ENCODE measurements around the gene REV3L. TPM values are rescaled to one million over a fixed set of nuclear protein-coding genes. Genes with fewer than 3 reads are reported as not detected.

REV3L gene
- total RNA-seq, 1 donor from 2014 or later, result 37.5 TPM

DNA sequence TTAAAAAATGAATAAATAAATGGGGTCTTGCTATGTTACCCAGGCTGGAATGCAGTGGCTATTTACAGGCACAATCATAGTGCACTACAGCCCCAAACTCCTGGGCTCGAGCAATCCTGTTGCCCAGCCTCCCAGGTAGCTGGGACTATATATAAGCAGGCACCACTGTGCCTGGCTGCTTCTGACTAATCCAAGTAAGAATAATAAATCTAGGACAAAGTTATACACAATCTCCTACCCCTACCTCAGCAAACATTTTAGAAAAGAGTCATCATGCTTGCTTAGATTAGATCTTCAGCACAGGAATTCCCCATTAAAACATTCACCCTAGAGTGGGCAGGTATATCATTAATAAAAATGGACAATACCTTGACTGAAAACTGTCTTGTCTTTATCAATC is 124.6 kb downstream of the REV3L start:
- ATAC-seq, result no peak
- H3K9me3 ChIP-seq, result no peaks in the 10 kb centered on the region
- H3K4me3 ChIP-seq, result no peak overlapping the region
- no peaks in the 10 kb centered on the region for H3K27me3 ChIP-seq
- TF ChIP-seq, protein P1, sequence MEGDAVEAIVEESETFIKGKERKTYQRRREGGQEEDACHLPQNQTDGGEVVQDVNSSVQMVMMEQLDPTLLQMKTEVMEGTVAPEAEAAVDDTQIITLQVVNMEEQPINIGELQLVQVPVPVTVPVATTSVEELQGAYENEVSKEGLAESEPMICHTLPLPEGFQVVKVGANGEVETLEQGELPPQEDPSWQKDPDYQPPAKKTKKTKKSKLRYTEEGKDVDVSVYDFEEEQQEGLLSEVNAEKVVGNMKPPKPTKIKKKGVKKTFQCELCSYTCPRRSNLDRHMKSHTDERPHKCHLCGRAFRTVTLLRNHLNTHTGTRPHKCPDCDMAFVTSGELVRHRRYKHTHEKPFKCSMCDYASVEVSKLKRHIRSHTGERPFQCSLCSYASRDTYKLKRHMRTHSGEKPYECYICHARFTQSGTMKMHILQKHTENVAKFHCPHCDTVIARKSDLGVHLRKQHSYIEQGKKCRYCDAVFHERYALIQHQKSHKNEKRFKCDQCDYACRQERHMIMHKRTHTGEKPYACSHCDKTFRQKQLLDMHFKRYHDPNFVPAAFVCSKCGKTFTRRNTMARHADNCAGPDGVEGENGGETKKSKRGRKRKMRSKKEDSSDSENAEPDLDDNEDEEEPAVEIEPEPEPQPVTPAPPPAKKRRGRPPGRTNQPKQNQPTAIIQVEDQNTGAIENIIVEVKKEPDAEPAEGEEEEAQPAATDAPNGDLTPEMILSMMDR (IDR thresholded peaks at IDR 0.05), result no peak
- DNase-seq, result no peak
- intact Hi-C loops (cut with DNase I), result no loop called here
- H3K36me3 ChIP-seq, result peaks cover 56% of the 10 kb centered on the region
- peaks cover 7% of the 10 kb centered on the region for H3K4me1 ChIP-seq
- no peak overlapping the region for H3K27ac ChIP-seq

DNA sequence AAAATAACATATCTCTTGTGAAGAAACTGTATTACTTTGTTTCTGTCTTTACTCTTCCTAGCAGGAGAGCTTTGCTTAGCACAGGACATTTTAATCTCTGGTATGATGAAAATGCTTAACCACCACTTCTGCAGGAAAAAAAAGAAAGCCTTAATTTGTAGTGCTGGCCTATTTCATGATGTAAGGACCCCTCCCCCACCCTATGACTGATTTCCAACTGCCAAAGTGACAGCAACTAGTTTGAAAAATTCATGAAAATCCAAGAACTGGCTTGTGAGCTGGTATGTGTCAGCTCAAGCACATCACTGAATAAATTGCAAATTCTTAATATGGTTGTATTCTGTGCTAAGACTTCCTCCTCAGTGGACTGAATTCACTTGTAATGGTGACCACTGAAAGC is 125.3 kb downstream of the REV3L start:
- peak overlapping the region; percentile 4 for H3K27ac ChIP-seq
- peaks cover 50% of the 10 kb centered on the region for H3K36me3 ChIP-seq
- TF ChIP-seq, protein P1 (IDR thresholded peaks at IDR 0.05), result no peak
- peak; percentile 44 for ATAC-seq
- H3K27me3 ChIP-seq, result no peaks in the 10 kb centered on the region
- peaks cover 7% of the 10 kb centered on the region for H3K4me1 ChIP-seq
- DNase-seq, result no peak
- intact Hi-C loops (cut with DNase I), result no loop called here
- H3K4me3 ChIP-seq, result no peak overlapping the region
- H3K9me3 ChIP-seq, result no peaks in the 10 kb centered on the region

DNA sequence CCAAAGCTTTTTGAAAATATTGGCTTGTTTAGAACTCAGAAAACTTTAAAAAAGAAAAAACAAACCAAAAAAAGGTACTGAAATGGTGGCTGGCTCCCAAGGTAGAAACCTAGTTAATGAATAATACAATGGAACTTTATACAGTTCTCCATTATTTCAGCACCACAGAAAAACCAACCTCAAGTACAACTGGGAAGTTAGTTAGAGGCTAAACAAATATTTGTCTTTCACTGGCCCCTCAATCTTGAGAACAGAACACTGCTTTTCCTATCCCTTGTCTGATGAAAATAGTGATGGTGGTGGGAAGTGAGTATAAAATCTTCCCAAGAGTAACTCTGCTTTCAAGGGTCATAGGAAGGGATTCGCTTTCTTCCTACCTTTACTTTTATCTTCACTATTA is 126.5 kb downstream of the REV3L start:
- Histone ChIP-seq H3K4me1 (peaks cover 7% of the 10 kb centered on the region), H3K27ac (peak overlapping the region; percentile 1), H3K36me3 (peaks cover 57% of the 10 kb centered on the region), H3K9me3 (no peaks in the 10 kb centered on the region), H3K4me3 (no peak overlapping the region), H3K27me3 (no peaks in the 10 kb centered on the region)
- no peak for DNase-seq
- TF ChIP-seq, protein P1 (IDR thresholded peaks at IDR 0.05), result no peak
- intact Hi-C loops (cut with DNase I), result no loop called here
- peak; percentile 63 for ATAC-seq

DNA sequence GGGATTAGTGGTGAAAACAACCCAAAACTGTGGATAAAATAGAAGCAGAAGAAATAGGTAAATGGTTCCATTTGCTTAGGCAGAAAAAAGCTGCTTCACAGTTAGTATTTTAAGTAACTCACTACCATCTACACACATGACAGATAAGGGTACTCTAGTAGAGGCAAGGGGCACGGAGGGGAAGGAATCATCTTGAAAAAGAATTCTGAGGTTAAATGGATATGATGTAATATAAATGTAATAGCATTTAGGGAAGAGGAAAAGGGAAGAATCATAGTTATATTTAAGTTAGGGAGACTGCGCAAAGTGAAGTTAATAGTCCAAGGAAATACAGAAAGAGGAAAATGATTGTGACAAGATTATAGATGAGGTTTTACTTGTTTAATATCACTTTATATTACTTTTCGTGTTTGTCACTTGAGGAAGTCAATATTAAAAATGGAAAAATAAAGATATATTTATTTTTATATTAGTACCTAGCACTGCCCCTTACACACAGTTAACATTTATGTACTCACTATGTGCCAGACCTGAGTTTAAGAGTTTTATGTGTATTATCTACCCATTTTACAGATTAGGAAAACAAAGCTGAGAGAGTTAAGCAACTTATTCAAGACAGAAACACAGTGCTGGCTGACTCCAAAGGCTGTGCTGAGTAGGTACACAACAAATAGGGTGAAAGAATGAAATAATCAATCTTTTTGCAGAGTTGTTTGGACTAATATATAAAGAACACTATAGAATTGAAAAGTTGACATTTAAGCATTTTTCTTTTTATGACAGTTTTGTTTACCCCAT is 128.1 kb downstream of the REV3L start:
- Histone ChIP-seq H3K27ac (peak overlapping the region; percentile 52), H3K36me3 (peaks cover 72% of the 10 kb centered on the region), H3K4me1 (peaks cover 7% of the 10 kb centered on the region), H3K27me3 (no peaks in the 10 kb centered on the region), H3K9me3 (no peaks in the 10 kb centered on the region), H3K4me3 (no peak overlapping the region)
- TF ChIP-seq, protein P1 (IDR thresholded peaks at IDR 0.05), result no peak
- DNase-seq (no peak), ATAC-seq (peak; percentile 77)
- intact Hi-C loops (cut with DNase I), result no loop called here

DNA sequence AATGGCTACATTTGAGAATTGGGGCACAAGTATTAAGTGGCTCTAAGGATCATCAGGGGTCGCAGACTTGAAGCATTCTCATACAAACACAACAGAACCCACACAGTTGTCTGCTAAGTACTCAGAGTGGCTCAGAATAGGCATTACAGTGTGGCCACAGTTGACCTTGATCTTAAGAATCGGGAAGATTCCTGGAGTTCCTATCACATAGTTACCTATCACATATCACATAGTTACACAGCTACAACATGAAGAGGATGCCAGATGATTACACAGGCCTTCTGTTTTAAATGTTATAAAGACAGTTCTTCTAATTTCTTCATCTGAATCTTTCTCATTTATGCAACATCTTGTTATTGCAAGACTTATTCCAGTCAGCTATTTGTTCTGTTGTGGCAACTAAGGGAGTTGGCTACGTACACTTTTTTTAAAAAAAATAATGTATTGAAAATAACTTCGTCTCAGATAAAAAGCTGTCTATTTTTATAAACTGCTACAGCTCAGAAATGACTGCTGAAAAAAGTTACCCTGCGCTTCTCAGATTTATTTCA is 129.0 kb downstream of the REV3L start:
- intact Hi-C loops (cut with DNase I), result no loop called here
- DNase-seq, result no peak
- Histone ChIP-seq H3K9me3 (no peaks in the 10 kb centered on the region), H3K27me3 (no peaks in the 10 kb centered on the region), H3K27ac (peak overlapping the region; percentile 52), H3K4me1 (peaks cover 7% of the 10 kb centered on the region), H3K4me3 (no peak overlapping the region), H3K36me3 (peaks cover 79% of the 10 kb centered on the region)
- TF ChIP-seq, protein P1 (IDR thresholded peaks at IDR 0.05), result no peak
- peak; percentile 62 for ATAC-seq

Measured in upper lobe of right lung (tissue), 1 donor.